Measurements from ENCODE around the gene ZNF33B.

GRCh38 chr10:42596196-42596595, 42.2 kb downstream of the ZNF33B start:
- no peak for TF ChIP-seq POLR2A (IDR thresholded peaks at IDR 0.05)
- no peak for TF ChIP-seq CTCF (IDR thresholded peaks at IDR 0.05)
